Endometrial microvascular endothelial cells (primary cell): ENCODE data around the gene CYSRT1. TPM values are rescaled to one million over a fixed set of nuclear protein-coding genes. Genes with fewer than 3 reads are reported as not detected.

ENCODE experiments used
- in situ Hi-C: cut with HindIII; loops from 2 replicates; pipeline ENCODE4 v1.10.0; 2017; ENCODE audit warnings: low sequenced_read_pairs, low pct_unique_long_range_greater_than_20kb; ENCODE audit errors: inconsistent ontology term
- total RNA-seq: library from RNA; depleted of rRNA; stranded (reverse); fragments of >200 nt; gene quantifications from one replicate; pipeline ENCODE4 v1.2.3, GENCODE V29; 2015; ENCODE audit errors: inconsistent ontology term

CYSRT1 gene
- total RNA-seq, 1 donor from 2014 or later = not detected

DNA sequence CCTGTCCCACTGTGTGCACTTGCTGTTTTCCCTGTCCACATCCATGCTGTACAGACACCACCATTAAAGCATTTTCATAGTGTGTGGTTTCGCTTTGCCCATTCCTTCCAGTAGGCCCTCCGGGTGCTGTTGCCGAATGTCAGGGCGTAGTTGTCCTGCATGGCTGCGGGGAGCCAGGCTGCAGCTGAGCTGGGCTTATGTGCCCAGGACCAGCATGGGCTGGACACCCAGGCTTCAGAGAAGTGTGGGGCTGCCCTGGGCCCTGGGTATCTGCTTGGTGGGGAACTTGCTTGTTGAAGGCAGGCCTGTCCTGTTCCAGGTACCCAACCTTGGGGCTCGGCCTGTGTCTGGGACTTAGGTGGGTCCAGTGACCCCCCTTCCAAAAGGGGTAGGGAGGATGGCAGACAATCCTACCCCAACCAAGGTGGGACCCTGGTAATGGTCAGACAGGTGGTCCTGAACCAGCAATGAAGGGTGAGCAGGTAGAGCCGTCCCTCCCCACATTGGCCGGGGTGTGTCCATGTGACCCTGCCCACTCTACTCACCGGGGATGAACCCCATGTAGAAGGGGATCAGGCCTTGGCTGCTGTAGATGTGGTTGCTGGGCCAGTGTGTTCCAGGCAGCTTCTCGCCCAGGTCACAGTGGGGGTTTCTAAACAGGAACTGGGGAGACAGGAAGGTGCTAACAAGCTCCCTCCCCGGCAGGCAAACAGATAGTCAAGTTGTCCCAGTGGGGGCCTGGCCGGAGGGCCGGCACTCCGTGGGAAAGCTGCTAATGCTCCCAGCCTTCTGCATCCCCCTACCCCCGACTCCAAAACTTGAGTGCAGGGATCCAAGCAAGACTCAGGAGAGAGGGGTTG, 18.9 kb downstream of the CYSRT1 start:
- in situ Hi-C loops = no loop called here

DNA sequence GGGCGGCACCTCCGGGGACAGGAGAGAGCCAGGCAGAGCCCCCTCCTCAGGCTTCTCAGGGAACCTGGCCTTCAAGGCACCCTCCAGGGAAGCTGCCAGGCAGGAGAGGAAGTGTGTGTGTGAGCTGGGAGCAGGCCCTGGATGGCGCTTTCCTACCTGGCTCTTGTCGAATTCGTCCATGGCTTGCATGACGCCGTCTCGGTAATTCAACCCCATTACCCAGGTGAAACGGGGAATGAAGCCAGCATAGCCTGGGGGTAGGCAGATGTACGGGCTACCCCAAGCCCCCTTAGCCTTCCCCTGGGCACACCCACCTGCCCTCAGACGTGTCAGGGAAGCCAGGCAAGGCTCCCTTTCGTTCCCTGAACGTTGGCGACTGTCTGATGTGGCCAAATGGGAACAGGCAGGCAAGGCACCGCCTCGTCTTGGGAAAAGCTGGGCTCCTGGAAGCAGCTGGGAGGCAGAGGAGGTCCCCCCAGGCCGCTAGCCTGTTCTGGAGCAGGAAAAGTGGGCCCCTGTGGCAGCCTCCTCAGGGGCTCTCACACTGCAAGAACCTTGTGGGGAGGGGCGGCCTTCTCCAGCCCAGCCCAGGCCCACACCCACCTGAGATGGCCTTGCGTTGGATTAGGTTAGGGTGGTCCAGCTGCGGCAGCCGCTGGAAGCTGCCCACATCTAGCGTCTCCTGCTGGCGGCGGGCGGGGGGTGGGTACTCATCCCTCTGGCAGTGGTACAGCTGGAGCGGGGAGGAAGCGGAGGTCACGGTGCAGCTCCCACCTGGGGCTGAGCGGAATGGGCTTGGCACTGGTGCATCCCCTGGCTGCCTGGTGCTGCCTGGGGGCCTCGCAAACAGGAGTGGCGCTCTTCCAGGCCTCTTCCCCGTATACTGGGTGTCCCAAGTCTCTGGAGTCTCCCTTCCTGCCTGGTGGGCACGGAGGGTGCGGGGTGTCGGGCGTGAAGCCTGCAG, 19.8 kb downstream of the CYSRT1 start:
- in situ Hi-C loops = no loop called here

DNA sequence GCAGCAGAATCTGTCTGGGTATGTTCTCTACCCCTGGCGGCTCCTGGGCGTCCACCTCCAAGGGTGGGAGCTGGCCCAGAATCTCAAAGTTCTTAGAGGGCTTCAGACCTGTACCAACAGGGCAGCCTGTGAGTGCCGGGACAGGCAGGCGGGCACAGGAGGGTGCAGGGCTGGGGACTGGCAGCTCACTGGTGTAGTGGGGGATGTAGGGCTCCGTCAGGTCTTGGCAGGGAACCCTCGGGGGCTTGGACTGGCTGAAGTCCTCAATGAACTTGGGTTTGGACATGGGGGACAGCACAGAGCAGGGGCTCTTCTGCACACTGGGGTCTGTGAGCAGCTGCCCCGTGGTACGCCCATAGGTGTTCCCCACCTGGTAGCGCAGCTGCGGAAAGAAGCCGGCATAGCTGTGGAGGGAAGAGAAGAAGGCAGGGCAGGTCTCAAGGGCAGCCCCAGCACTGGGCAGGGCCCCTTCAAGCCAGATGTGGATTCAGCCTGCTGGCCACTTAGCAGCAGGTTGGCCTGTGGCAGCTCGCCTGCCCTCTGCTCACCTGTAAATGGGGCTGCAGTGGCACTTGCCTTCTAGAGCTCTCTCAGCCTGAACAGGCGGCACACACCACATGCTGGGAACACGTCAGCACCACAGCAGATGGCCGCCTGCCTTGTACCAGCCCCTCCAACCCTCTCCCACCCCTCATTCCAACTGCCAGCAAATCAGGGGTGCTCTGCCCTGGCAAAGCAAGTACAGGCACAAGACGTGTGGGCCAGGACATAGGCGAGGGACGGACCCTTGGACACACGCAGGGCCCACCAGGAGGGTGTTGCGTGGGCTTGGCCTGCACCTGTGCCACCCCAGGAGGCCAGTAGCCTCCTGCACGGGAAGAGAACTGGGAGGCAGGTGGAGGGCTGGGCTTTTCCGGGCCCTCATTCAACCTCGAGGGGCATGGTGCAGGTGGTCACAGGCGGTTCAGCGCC, 20.8 kb downstream of the CYSRT1 start:
- in situ Hi-C loops = no loop called here

DNA sequence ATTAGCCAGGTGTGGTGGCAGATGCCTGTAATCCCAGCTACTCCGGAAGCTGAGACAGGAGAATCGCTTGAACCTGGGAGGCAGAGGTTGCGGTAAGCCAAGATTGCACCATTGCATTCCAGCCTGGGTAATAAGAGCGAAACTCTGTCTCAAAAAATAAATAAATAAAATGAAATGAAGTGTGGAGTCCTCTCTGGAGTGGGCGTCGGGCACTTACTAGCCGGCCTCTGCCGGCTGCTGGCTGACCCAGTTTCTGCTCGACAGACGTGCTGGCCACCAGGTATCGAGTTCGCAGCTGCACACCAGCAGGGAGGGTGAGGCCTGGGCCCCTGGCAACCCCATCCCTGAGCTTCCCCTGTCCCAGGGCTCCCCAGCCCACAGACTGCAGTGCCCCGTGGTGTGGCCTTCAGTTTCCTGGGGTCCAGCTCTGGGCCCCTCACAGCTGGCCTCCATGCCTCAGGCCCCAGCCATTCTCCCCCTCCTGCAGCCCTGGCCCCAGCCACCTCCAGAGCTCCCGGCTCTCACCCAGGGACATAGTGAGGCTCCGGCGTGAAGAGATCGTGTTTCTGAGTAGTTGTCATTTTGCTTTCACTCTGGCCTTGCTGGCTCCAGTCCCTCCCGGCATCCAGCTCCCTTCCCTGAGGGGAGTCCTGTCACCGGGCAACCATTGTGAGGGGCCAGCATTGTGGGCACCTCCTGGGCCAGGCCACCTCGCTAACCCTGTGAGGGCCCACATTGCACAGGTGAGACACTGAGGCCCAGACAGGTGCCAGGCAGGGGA, 22.4 kb downstream of the CYSRT1 start:
- in situ Hi-C loops = no loop called here

DNA sequence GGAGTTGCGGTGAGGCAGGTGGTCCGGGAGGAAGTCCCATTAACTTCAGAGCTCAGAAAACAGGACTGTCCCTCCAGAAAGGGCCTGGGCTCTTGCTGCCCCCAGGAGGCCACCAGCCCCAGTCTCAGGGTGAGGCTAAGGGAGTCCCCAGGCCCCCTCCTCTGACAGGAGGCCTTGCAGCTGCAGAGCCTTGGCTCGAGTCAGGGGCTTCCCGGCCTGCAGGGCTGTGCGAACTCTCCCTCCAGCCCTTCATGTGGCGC, 22.9 kb downstream of the CYSRT1 start:
- in situ Hi-C loops = no loop called here

DNA sequence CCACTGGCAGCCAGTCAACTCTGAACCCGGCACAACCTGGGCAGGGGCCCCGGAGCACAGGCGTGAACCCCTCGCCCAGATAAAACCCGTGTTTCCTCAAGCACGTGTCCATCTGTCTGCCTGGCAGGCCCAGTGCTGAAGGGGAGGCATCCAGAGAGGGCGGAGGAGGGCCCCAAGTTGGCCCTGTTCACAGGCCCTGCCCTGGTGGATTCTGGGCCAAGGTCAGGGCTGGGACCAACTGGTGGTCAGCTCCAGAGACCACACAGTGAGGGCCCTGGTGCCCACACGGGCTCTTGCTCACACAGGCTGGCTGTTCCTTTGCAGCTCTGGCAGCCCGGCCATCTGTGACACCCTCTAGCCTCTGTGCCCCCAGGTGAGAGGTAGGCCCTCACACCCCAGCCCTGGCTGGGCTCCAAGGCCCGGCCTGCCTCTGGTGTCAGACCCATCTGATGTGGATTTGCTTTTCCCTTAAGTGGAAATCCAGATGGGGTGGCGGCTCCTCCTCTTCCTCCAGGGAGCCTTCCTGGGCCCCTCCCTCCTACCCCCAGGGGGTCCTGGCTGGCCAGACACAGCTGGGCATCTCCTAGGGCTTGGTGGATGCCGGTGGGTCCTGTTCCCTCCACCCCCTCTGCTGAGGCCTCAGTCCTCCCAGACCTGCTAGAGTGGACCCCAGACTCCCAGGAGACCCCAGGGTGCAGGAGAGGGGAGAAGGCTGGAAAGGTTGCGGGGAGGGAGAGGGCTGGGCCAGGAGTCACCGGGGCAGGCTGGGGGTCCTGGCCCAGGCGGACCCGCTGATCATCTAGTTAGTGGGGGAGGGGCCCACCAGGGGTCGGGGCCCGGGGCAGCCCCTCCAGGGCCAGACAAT, 25.6 kb downstream of the CYSRT1 start:
- in situ Hi-C loops = no loop called here

DNA sequence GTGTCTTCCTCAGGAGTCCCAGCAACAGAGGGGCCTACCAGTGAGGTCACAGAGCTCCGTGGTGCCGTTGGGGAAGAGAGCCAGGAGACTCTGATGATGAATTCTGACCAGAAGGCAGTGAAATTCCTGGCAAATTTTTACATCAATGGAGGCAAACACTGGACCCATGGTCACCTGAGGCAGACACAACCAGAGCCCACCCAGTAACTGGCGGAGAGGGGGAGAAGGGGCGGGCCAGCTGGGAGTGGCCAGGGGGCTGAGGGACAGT, 26.2 kb downstream of the CYSRT1 start, which contains the start of gene STPG3:
Gene STPG3, plus strand, starts transcription at position 93 of the 268 bp plus-strand sequence. Its CDS starts 1 bp downstream, at position 94.
- in situ Hi-C loops = no loop called here

DNA sequence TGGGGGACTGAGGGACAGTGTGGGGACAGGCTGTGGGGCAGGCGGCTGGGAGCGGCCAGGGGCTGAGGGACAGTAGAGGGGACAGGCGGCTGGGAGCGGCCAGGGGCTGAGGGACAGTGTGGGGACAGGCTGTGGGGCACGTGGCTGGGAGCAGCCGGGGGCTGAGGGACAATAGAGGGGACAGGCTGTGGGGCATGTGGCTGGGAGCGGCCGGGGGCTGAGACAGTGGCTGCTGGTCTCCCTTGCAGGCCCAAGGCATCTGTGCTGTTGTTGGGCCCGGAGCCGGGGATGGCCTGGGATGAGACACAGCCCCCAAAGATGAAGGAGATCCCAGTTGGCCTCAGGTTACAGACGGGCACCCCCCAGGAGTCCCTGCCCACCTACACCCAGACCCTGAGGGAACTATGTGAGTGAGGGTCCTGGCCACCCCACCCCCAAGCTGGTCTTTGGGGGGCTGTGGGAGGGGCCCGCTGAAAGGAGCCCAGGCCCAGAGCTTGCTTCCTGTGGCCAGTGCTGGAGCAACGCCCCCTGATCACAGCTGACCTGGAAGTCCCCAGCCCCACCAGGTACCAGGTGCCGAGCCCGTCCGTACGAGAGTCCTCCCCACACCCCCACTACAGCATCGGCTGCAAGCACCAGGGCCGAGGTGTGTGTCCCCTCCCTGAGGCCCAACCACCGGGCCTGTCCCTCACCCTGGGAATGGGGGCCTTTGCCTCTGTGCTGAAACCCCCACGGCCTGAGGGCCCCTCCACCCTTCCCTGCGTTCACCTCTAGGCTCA, 26.7 kb downstream of the CYSRT1 start:
- in situ Hi-C loops = no loop called here

DNA sequence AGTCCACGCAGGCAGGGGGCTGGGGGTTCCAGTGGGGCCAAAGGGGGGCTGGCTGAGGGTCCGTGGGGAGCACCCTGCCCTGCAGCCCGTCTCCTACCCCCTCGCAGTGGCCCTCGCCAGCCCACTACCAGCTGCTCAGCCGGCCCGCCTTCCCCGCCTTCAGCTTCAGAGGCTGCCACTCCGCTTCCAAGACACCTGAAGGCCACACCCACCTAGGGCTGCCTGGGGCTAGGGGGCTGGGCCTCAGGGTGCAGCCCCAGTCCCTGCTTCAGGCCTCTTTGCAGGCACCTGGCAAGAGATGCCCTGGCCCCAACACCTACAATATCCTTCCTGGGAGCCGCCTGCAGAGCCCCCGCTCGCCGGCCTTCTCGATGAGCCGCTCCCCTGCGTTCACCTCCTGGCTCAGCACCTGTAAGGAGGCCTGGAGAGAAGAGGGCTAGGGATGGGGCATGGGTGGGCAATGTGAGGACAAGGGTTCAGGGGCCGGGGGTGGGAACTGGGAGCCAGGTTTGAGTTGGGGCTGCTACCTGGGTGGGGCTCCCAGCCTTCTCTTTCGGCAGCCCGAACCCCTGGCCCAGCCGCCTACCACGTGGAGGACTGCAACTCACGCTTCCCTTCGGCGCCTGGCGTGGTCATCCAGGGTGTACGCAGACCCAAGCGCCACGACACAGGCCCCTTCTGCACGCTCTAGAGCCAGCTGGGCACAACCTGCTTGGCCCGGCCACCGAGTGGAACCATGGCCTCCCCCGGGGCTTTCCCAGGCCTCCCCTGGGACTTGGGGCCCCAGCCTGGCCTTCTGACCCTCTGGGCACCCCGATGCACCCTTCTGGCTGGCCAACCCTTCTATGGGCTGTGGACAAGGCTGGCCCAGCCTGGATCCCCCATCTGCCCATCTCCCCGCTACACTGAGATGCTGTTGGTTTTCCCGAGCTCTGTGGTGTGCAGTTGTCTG, 27.9 kb downstream of the CYSRT1 start:
- in situ Hi-C loops = no loop called here

DNA sequence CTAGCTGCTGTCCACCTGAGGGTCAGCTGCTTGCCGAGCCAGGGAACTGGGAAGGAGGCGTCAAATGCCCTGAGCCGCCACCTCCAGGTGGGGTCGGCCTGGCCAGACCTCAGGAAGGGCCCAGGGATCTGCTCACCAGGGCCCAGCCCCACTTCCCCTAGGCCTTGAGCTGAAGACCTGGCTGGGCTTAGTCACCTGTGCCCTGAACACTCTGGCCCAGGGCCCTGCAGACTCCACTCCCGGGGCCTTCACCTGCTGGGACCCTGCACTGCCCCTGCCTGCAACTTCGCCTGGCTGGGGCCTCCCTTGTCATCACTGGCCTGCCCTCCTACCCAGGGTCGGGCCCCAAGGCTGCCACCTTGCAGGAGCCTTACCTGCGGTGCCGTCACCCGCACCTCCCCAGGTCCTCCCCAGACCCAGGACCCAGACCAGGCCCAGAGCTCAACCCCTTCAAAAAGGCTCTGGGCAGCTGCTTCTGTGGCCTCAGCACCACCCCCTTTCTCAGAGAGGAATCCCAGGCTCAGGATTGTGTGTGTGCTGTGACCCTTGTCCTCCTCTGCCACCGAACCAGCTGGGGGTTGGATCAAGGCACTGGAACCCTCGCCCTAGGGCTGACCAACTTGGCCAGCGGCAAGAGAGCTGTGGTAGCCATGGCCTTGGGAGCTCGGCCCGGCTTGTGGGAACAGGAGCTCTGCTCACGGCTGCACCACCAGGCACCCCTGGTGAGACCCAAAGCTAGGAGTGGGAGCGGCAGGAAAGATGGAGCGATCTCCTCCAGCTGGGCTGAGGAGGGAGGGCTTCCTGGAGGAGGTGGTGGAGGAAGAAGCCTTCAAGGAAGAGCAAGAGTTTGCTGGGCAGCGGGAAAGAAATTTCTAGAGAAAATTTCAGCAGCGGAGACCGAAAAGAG, 29.0 kb downstream of the CYSRT1 start:
- in situ Hi-C loops = no loop called here

DNA sequence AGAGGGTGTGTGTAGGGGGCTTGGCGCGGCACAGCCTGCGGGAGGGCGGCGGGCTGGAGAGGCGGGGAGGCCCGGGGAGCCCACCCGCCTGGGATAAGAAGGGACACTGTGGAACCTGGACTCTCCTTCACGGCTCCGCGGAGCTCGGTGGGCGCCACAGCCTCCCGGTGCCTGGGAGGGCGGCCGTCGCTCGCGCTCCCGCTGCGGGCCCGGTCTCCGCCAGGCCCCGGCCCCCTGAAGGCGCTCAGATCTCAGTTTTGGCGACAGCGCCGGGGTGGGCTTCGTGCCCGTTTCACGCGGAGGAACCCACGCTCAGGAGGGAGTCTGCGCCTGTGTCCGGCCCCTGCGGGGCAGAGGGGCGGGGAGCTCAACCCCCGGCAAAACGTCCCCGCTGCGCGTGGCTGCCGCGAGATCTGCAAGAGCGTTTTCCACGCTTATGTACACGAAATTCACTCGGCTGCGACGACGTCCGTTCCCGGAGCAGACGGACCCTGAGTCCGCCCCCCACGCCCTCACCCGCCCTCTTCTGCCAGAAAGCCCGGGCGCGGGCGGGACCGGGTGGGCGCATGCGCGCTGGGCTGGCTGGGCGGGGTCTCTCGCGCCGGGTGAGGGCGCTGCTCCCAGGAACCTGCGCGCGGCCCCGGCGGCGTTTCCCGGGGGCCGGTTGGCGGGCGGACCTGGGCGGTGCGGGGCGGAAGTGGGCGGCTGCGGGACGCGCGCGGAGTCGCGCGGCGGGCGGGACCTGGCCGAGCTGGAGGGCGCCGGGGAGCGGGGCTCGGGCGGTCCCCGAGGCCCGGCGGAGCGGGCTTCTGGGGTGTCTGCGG, 29.9 kb downstream of the CYSRT1 start, which contains the start of gene NELFB:
Gene NELFB, plus strand, starts transcription at position 704 of the 824 bp plus-strand sequence.
- in situ Hi-C loops = no loop called here

DNA sequence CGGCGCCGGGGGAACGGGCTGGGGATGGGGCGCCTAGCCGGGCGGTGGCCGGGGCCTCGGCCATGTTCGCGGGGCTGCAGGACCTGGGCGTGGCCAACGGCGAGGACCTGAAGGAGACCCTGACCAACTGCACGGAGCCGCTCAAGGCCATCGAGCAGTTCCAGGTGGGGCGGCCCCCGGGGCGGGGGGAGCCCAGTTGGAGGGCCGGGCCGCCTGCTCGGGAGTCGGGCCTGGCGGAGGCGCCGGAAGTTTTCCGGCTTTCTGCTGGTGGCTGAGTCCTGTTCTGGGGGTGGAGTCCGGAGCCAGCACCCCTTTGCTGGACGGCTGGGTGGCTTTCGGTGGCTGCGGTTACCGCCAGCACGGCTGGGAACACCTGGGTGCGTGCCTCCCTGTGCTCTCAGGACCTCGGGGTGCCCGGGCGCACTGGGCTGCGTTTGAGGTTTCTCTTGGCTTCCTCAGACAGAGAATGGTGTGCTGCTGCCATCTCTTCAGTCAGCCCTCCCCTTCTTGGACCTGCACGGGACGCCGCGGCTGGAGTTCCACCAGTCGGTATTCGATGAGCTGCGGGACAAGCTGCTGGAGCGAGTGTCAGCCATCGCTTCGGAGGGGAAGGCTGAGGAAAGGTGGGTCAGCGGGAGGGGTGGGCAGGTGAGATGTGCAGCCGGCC, 30.6 kb downstream of the CYSRT1 start:
- in situ Hi-C loops = no loop called here

DNA sequence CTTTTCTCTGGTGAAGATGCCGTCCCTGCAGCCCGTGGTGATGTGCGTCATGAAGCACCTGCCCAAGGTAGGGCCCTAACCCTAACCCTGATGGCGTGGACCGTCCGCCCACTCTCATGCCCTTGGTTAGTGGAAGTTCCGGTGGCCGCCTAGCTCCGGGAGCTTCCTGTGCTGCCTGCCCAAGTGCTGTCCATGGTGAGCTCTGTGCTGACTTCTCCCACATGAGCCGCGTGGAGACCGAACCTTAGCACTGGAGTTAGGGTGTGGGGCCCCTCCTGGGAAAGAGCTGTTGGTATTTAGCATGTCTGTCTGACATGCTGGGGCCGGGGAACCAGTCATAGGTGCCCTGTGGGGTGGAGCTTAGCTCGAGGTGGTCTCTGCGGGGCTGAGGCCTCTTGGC, 31.4 kb downstream of the CYSRT1 start:
- in situ Hi-C loops = no loop called here
